ENCODE measurements around the gene RASGRF1.

DNA sequence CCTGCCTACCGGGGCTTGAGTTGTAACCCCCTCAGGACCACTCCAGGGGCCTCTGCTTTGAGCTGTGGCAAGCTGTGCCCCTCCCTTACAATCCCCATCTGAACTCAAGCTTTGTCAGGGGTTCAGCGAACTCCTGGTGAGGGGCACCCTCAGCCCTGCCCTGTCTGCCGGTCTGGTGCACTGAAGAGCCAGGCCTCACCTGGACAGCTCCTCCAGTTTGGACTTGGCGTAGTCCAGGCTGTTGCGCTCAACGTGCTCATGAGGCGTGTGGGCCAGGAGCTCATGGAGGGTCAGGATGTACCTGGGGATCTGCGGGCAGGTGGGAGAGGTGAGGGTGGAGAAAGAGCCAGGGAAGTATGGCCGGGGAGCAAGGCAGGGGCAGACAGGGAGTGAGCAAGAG lies 59.4 kb downstream of the RASGRF1 start:
- TF ChIP-seq ARNTL (CRISPR knock-in tag; IDR thresholded peaks at IDR 0.05; ENCODE audit: borderline replicate concordance, low read depth) (no peak), ZFP3 (CRISPR knock-in tag; IDR thresholded peaks at IDR 0.05) (no peak), GLIS3 (CRISPR knock-in tag; IDR thresholded peaks at IDR 0.05) (no peak), ISL1 (CRISPR knock-in tag; IDR thresholded peaks at IDR 0.05) (no peak)
- TF ChIP-seq, protein P1, sequence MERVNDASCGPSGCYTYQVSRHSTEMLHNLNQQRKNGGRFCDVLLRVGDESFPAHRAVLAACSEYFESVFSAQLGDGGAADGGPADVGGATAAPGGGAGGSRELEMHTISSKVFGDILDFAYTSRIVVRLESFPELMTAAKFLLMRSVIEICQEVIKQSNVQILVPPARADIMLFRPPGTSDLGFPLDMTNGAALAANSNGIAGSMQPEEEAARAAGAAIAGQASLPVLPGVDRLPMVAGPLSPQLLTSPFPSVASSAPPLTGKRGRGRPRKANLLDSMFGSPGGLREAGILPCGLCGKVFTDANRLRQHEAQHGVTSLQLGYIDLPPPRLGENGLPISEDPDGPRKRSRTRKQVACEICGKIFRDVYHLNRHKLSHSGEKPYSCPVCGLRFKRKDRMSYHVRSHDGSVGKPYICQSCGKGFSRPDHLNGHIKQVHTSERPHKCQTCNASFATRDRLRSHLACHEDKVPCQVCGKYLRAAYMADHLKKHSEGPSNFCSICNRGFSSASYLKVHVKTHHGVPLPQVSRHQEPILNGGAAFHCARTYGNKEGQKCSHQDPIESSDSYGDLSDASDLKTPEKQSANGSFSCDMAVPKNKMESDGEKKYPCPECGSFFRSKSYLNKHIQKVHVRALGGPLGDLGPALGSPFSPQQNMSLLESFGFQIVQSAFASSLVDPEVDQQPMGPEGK (CRISPR knock-in tag; IDR thresholded peaks at IDR 0.05; ENCODE audit: borderline replicate concordance) = no peak

Measured in SK-N-SH treated with all-trans-retinoic acid at 6 μM for 48 hours (cell line).